Kidney (tissue), 14 donors: ENCODE data around the gene ACSF3. TPM values are rescaled to one million over a fixed set of nuclear protein-coding genes. Genes with fewer than 3 reads are reported as not detected.

Source experiments
- DNase-seq, 5 donors: peaks; one replicate each; pipeline ENCODE4 v3.0.0-alpha.2; 2013 to 2020
- FAIRE-seq: peaks from 2 replicates; lab custom pipeline; 2012; peaks lifted over from hg19 to GRCh38; lab: Jason Lieb, UNC
- H3K27ac ChIP-seq, 2 donors: one replicate each; pipeline ENCODE4 v1.7.0; 2013; ENCODE audit warnings: low read depth in 2 of 2, low read length in 2 of 2, inconsistent platforms in 1 of 2
- H3K27me3 ChIP-seq: one replicate; pipeline ENCODE4 v1.7.1; 2013; ENCODE audit warnings: low read length, inconsistent platforms; ENCODE audit not compliant: control insufficient read depth, insufficient read depth
- H3K36me3 ChIP-seq, 3 donors: one replicate each; pipeline versions ENCODE4 v1.7.0 to v1.7.1; 2013; ENCODE audit warnings: low read length in 3 of 3, control low read depth in 1 of 3, inconsistent platforms in 1 of 3; ENCODE audit not compliant: insufficient read depth in 3 of 3, control insufficient read depth in 2 of 3
- H3K4me1 ChIP-seq, 3 donors: one replicate each; pipeline versions ENCODE4 v1.7.0 to v1.7.1; 2013; ENCODE audit warnings: low read length in 3 of 3, inconsistent platforms in 1 of 3, low read depth in 1 of 3; ENCODE audit not compliant: control insufficient read depth in 2 of 3, insufficient read depth in 2 of 3
- H3K4me3 ChIP-seq, 3 donors: one replicate each; pipeline versions ENCODE4 v1.7.0 to v1.8.1; 2013; ENCODE audit warnings: low read length in 3 of 3, control low read depth in 1 of 3, inconsistent platforms in 1 of 3
- H3K9ac ChIP-seq, 3 donors: one replicate each; pipeline versions ENCODE4 v1.7.0 to v1.7.1; 2013; ENCODE audit warnings: low read length in 3 of 3, control low read depth in 1 of 3, inconsistent platforms in 1 of 3
- H3K9me3 ChIP-seq, 3 donors: one replicate each; pipeline versions ENCODE4 v1.7.0 to v1.7.1; 2013; ENCODE audit warnings: low read length in 3 of 3, control low read depth in 1 of 3, inconsistent platforms in 1 of 3; ENCODE audit not compliant: control insufficient read depth in 2 of 3, insufficient read depth in 1 of 3
- CTCF ChIP-seq: IDR thresholded peaks from 3 replicates; pipeline ENCODE4 v1.5.1; 2012; ENCODE audit warnings: mild to moderate bottlenecking, moderate library complexity, borderline replicate concordance; ENCODE audit not compliant: insufficient read depth; ENCODE audit errors: extremely low read depth
- intact Hi-C: fragments of 100-400 bp; cut with DNase I; formaldehyde crosslinking; loops from one replicate; pipeline ENCODE4 v1.11.1; 2022
- polyA plus RNA-seq: library from polyadenylated mRNA; stranded (reverse); fragments of 350-450 nt; fragmentation: Illumina TruSeq; extraction: RNeasy Lipid Tissue Mini Kit (QIAGEN cat#74804); gene quantifications from one replicate; pipeline ENCODE4 v1.2.3, GENCODE V29; 2014; ENCODE audit warnings: low read depth, low replicate concordance; ENCODE audit not compliant: insufficient read depth
- total RNA-seq: library from RNA; stranded (reverse); fragmentation: NEBNext Ultra II Directional; extraction: Animal tissue kit (Norgen Biotek cat#: 25700); gene quantifications from one replicate; pipeline ENCODE4 v1.2.1, GENCODE V29; 2021
- donor health status: control.
- donor health status: control.
- donor health status: control.
- donor health status: control.
- donor health status: control.
- donor health status: DM: yes; HTN: yes; CAD: no.
- donor health status: Normal renal cell carcinoma (clear cell type).

ACSF3 gene
- total and polyA plus RNA-seq, 2 donors from 2014 or later: 33.2 to 39.0 TPM

GRCh38 chr16:89174877-89175276 is 81.2 kb downstream of the ACSF3 start:
- H3K9ac ChIP-seq: no peak overlapping the region
- peaks cover 0 to 7% (median 0%) of the 10 kb centered on the region in 3 donors for H3K4me1 ChIP-seq
- no peak for TF ChIP-seq CTCF
- no peak overlapping the region for H3K4me3 ChIP-seq
- no peak overlapping the region for H3K27ac ChIP-seq
- no peak for DNase-seq
- H3K27me3 ChIP-seq: no peaks in the 10 kb centered on the region
- intact Hi-C loops: no loop called here
- H3K9me3 ChIP-seq: no peaks in the 10 kb centered on the region
- FAIRE-seq: no peak
- no peaks in the 10 kb centered on the region for H3K36me3 ChIP-seq

- Histone ChIP-seq H3K27me3 (no peaks in the 10 kb centered on the region), H3K4me3 (no peak overlapping the region), H3K36me3 (no peaks in the 10 kb centered on the region), H3K4me1 (peaks cover 0 to 7% (median 0%) of the 10 kb centered on the region in 3 donors), H3K27ac (no peak overlapping the region), H3K9me3 (no peaks in the 10 kb centered on the region), H3K9ac (no peak overlapping the region)
- TF ChIP-seq CTCF: no peak
- FAIRE-seq (no peak), DNase-seq (no peak)
- intact Hi-C loops: no loop called here
Measured at GRCh38 chr16:89175280-89176146, 81.9 kb downstream of the ACSF3 start.

- no peak for TF ChIP-seq CTCF
- intact Hi-C loops: no loop called here
- Histone ChIP-seq H3K27ac (no peak overlapping the region), H3K36me3 (no peaks in the 10 kb centered on the region), H3K9ac (no peak overlapping the region), H3K27me3 (no peaks in the 10 kb centered on the region), H3K4me1 (peaks cover 0 to 2% (median 0%) of the 10 kb centered on the region in 3 donors), H3K4me3 (no peak overlapping the region), H3K9me3 (no peaks in the 10 kb centered on the region)
- no peak for FAIRE-seq
- no peak for DNase-seq
Measured at GRCh38 chr16:89176147-89176690, 82.6 kb downstream of the ACSF3 start.
